ENCODE data around the gene SLC6A6. TPM values are rescaled to one million over a fixed set of nuclear protein-coding genes. Genes with fewer than 3 reads are reported as not detected.

Gene SLC6A6
- total RNA-seq, 2 donors from 2014 or later = 51.8 to 68.6 TPM

GRCh38 chr3:14494279-14494972 lies 92.0 kb downstream of the SLC6A6 start:
- peaks cover 2% of the 10 kb centered on the region for H3K36me3 Mint-ChIP-seq (ENCODE audit: low read depth)
- H3K27ac Mint-ChIP-seq = no peak overlapping the region

GRCh38 chr3:14494973-14495300 lies 92.5 kb downstream of the SLC6A6 start:
- Mint-ChIP-seq H3K36me3 (ENCODE audit: low read depth) (peaks cover 2% of the 10 kb centered on the region), H3K4me1 (peaks cover 7% of the 10 kb centered on the region), H3K4me3 (no peak overlapping the region), H3K27me3 (peaks cover 8% of the 10 kb centered on the region), H3K27ac (no peak overlapping the region)
- no peaks in the 10 kb centered on the region for H3K9me3 ChIP-seq (ENCODE audit: control insufficient read depth, low read length, poor library complexity, severe bottlenecking)
- ATAC-seq (no peak), DNase-seq (no peak)

More at GRCh38 chr3:14494279-14494972, 92.0 kb downstream of the SLC6A6 start:
- no peak for ATAC-seq
- no peak for DNase-seq
- no peaks in the 10 kb centered on the region for H3K9me3 ChIP-seq (ENCODE audit: control insufficient read depth, low read length, poor library complexity, severe bottlenecking)
- Mint-ChIP-seq H3K4me1 (peaks cover 7% of the 10 kb centered on the region), H3K27me3 (peaks cover 8% of the 10 kb centered on the region), H3K4me3 (no peak overlapping the region)

- no peak overlapping the region for H3K27ac Mint-ChIP-seq
- no peak for ATAC-seq
- no peak overlapping the region for H3K4me3 Mint-ChIP-seq
Observed at GRCh38 chr3:14496351-14496750, 93.9 kb downstream of the SLC6A6 start.

GRCh38 chr3:14497321-14497720 lies 94.9 kb downstream of the SLC6A6 start:
- H3K27ac Mint-ChIP-seq = no peak overlapping the region
- H3K4me1 Mint-ChIP-seq = no peaks in the 10 kb centered on the region
- no peaks in the 10 kb centered on the region for H3K9me3 ChIP-seq (ENCODE audit: control insufficient read depth, low read length, poor library complexity, severe bottlenecking)
- H3K27me3 Mint-ChIP-seq = peaks cover 8% of the 10 kb centered on the region
- DNase-seq (no peak), ATAC-seq (no peak)
- H3K36me3 Mint-ChIP-seq (ENCODE audit: low read depth) = no peaks in the 10 kb centered on the region
- no peak overlapping the region for H3K4me3 Mint-ChIP-seq

More at GRCh38 chr3:14496351-14496750, 93.9 kb downstream of the SLC6A6 start:
- H3K4me1 Mint-ChIP-seq = no peaks in the 10 kb centered on the region
- DNase-seq = no peak
- no peaks in the 10 kb centered on the region for H3K36me3 Mint-ChIP-seq (ENCODE audit: low read depth)
- H3K27me3 Mint-ChIP-seq = peaks cover 8% of the 10 kb centered on the region
- no peaks in the 10 kb centered on the region for H3K9me3 ChIP-seq (ENCODE audit: control insufficient read depth, low read length, poor library complexity, severe bottlenecking)

DNA sequence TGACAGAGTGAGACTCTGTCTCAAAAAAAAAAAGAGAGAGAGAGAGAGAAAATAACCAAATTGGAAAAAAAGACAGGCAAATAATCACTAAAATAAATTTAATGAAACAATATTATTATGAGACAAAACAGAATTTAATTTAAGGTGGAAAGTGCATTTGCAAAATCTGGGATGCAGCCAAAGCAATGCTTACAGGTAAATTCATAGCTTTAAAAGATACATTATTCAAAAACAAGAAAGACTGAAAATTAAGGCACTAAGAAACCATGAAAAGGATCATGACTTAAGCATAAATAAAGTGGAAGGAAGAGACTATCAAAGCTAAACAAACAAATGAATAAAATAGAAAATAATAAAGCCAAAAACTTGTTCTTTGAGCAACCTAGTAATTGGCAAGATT lies 100.1 kb downstream of the SLC6A6 start:
- peaks cover 2% of the 10 kb centered on the region for H3K9me3 ChIP-seq (ENCODE audit: control insufficient read depth, low read length, poor library complexity, severe bottlenecking)
- Mint-ChIP-seq H3K4me1 (no peaks in the 10 kb centered on the region), H3K27ac (no peak overlapping the region), H3K36me3 (ENCODE audit: low read depth) (peaks cover 2% of the 10 kb centered on the region), H3K27me3 (peaks cover 3% of the 10 kb centered on the region), H3K4me3 (no peak overlapping the region)
- ATAC-seq (no peak), DNase-seq (no peak)

- peaks cover 2% of the 10 kb centered on the region for H3K9me3 ChIP-seq (ENCODE audit: control insufficient read depth, low read length, poor library complexity, severe bottlenecking)
- ATAC-seq (no peak), DNase-seq (no peak)
- H3K27me3 Mint-ChIP-seq = no peaks in the 10 kb centered on the region
- H3K36me3 Mint-ChIP-seq (ENCODE audit: low read depth) = peaks cover 2% of the 10 kb centered on the region
- peaks cover 2% of the 10 kb centered on the region for H3K4me1 Mint-ChIP-seq
- no peak overlapping the region for H3K4me3 Mint-ChIP-seq
- no peak overlapping the region for H3K27ac Mint-ChIP-seq
Observed at GRCh38 chr3:14503033-14503705, 100.8 kb downstream of the SLC6A6 start.

- peaks cover 2% of the 10 kb centered on the region for H3K36me3 Mint-ChIP-seq (ENCODE audit: low read depth)
- H3K27ac Mint-ChIP-seq = no peak overlapping the region
- no peak for ATAC-seq
- H3K9me3 ChIP-seq (ENCODE audit: control insufficient read depth, low read length, poor library complexity, severe bottlenecking) = peaks cover 2% of the 10 kb centered on the region
- H3K4me1 Mint-ChIP-seq = peaks cover 3% of the 10 kb centered on the region
- no peak overlapping the region for H3K4me3 Mint-ChIP-seq
- no peak for DNase-seq
- no peaks in the 10 kb centered on the region for H3K27me3 Mint-ChIP-seq
Observed at GRCh38 chr3:14503706-14504065, 101.3 kb downstream of the SLC6A6 start.

DNA sequence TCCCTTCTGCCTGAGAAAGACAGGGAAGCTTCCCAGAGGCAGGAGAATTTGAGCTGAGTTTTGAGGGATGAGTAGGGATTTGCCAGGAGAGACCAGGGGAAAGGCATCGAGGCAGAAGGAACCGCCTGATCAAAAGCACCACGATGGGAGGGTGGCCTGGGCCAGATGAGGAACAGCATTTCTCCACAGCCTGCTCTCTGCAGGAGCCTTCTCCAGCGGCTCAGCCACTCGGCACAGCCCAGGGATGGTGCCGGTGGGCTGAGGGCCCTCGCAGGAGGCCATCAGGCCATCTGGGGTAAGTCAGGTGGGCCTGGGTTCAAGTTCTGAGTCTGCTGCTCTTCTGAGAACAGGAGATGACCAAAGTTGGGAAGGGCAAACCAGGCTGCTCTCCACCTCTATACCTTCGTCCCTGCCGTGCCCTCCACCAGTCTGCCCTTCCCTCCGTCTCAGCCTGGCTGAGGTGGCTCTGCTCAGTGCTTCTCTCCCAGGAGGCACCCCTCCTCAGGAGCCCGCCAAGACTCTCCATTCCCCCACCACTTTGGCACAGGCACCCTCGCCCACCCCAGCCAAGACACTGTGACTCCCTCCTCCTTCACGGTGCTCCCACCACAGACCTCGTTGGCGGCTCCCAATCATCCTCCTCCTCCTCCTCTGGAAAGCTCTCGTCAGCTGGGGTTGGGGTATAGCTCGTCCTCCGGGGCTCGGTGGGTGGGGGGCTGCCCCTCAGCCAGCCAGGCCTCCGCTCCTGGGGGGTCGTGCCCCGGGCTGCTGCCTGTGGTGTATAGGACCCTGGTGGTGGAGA lies 102.8 kb downstream of the SLC6A6 start:
- Mint-ChIP-seq H3K27me3 (no peaks in the 10 kb centered on the region), H3K4me1 (peaks cover 6% of the 10 kb centered on the region), H3K36me3 (ENCODE audit: low read depth) (peaks cover 2% of the 10 kb centered on the region), H3K27ac (no peak overlapping the region), H3K4me3 (no peak overlapping the region)
- H3K9me3 ChIP-seq (ENCODE audit: control insufficient read depth, low read length, poor library complexity, severe bottlenecking) = peaks cover 2% of the 10 kb centered on the region
- ATAC-seq = no peak
- DNase-seq = peak in 1 of 3 donors; percentile 1

DNA sequence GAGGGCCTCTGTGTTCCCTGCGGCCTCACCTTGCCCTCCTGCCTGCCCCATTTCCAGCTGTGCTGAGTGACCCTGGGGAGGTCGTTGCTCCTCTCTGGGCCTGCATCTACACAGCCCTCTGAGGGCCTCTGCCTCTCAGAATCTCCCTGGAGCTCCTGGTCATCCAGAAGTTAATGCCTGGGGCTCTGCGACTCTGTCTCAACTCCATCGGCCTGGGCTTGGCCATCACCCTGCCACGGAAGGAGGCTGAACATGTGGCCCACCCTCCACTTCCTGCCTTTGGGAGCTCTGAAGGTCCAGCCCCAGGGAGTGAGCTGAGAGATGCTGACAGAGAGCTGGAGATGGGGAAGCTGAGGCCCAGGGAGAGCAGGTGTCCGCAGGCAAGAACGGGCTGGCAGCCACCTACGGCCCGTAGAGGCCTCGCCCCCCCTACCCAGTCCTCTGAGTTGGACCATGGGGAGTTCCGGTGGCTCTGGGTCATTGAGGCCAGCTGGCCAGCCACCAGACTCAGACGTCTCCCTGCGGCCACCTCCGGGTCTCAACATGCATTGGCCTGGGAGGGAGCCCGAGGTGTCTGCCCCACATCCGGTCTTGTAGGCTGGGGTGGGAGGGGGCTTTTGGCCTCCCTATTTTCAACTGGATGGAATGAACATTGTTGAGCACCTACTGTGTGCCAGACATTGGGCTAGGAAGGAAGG lies 103.5 kb downstream of the SLC6A6 start:
- Mint-ChIP-seq H3K4me1 (peaks cover 6% of the 10 kb centered on the region), H3K27ac (no peak overlapping the region), H3K4me3 (no peak overlapping the region), H3K27me3 (no peaks in the 10 kb centered on the region), H3K36me3 (ENCODE audit: low read depth) (peaks cover 2% of the 10 kb centered on the region)
- peaks cover 2% of the 10 kb centered on the region for H3K9me3 ChIP-seq (ENCODE audit: control insufficient read depth, low read length, poor library complexity, severe bottlenecking)
- no peak for ATAC-seq
- no peak for DNase-seq

DNA sequence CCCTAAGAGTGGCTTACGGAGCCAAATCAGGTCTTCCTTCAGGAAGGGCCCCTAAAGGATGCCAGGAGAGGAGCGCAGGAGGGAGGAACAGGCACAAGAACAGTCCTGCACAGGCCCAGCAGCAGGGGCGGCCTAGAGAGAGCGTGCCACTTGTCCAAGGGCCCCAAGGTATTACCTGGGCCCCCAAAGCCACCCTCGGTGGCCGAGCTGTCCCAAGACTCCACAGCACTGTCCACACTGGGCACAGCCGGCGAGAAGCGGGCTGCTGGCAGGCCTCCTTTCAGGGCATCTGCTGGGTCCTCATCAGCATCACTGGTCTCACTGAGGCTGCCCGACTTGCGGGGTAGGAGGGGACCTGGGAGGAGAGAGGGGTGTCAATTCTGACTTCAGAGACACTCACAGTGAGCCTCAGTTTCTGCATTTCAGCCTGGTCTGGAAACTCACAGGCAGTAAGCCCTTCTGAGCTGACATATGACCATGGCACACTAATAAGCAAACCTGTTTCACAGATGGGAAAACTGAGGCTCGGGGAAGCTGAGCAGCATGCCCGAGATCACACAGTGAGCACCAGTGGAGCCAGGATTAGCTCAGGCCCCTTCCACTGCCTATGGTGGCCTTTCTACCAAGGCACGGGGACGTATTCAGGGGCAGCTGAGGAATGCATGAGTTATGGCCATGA lies 104.4 kb downstream of the SLC6A6 start:
- peaks cover 6% of the 10 kb centered on the region for H3K4me1 Mint-ChIP-seq
- H3K9me3 ChIP-seq (ENCODE audit: control insufficient read depth, low read length, poor library complexity, severe bottlenecking) = peaks cover 2% of the 10 kb centered on the region
- no peaks in the 10 kb centered on the region for H3K27me3 Mint-ChIP-seq
- DNase-seq (no peak), ATAC-seq (no peak)
- H3K4me3 Mint-ChIP-seq = no peak overlapping the region
- H3K36me3 Mint-ChIP-seq (ENCODE audit: low read depth) = peaks cover 2% of the 10 kb centered on the region
- no peak overlapping the region for H3K27ac Mint-ChIP-seq

DNA sequence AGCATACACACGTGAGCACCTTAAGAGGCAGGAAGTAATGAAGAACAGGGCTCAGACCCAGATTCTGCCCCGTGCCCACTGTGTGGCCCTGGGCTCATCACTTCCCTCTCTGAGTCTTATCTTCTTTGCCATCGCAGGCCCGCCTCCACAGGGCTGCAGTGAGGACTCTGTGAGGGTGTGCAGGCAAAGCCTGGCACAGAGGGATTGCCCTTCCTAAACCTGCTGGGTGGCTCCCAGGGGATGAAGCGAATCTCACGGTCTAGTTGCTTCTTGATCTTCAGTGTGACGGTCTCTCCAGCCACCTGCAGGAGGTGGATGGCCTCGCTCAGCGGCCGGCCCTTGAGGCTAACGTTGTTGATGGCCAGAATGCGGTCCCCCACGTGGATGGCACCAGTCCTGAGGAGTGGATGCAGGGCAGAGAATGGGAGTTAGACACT lies 104.9 kb downstream of the SLC6A6 start:
- no peak for ATAC-seq
- no peaks in the 10 kb centered on the region for H3K27me3 Mint-ChIP-seq

DNA sequence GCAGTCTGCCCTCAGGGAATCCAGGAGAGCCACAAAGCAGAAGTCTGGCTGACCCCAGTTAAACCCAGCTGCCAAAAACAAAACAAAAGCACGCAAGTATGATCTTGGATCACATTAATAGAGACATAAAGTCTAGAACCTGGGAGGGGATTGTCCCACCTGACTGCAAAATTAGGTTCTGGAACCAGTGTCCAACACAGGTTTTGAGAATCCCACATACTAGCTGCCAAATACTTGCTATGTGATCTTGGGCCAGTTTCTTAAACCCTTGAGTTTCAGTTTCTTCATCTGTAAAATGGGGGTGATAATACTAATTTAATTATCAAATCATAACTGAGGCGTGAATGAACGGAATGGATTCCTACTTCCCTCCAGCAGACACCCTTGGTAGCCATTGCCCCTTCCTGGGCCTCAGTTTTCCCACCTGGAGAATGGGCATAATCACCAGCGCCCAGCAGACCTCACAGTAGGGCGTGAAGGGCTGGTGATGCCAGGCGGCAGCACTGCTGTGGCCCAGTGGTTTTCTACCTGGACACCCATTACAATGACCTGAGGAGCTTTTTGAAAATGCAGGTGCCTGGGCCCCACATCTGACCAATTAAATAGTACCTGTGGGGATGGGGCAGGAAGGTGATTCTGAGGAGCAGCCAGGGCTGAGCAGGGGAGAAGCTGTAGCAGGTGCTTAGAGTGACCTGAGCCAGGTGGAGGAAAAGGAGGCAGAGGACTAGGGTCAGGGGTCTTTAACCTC lies 105.5 kb downstream of the SLC6A6 start:
- no peaks in the 10 kb centered on the region for H3K9me3 ChIP-seq (ENCODE audit: control insufficient read depth, low read length, poor library complexity, severe bottlenecking)
- no peak overlapping the region for H3K4me3 Mint-ChIP-seq
- no peak overlapping the region for H3K27ac Mint-ChIP-seq
- peaks cover 2% of the 10 kb centered on the region for H3K36me3 Mint-ChIP-seq (ENCODE audit: low read depth)
- no peaks in the 10 kb centered on the region for H3K27me3 Mint-ChIP-seq
- peaks cover 6% of the 10 kb centered on the region for H3K4me1 Mint-ChIP-seq
- no peak for DNase-seq
- no peak for ATAC-seq

More for the DNA sequence above, 104.9 kb downstream of the SLC6A6 start:
- peaks cover 2% of the 10 kb centered on the region for H3K36me3 Mint-ChIP-seq (ENCODE audit: low read depth)
- peaks cover 6% of the 10 kb centered on the region for H3K4me1 Mint-ChIP-seq
- H3K27ac Mint-ChIP-seq = no peak overlapping the region
- H3K4me3 Mint-ChIP-seq = no peak overlapping the region
- DNase-seq = no peak
- peaks cover 2% of the 10 kb centered on the region for H3K9me3 ChIP-seq (ENCODE audit: control insufficient read depth, low read length, poor library complexity, severe bottlenecking)
